NCI-H2029 (cell line): ENCODE results near the gene FHIT.

Experiments used
- DNase-seq: peaks from one replicate; lab custom pipeline; 2025; lab: John Stamatoyannopoulos, UW

The FHIT gene

GRCh38 chr3:60167186-60167585, 1084.1 kb downstream of the FHIT start:
- no peak for DNase-seq

- no peak for DNase-seq
Observed at GRCh38 chr3:60160822-60161748, 1090.2 kb downstream of the FHIT start.

- no peak for DNase-seq
Observed at GRCh38 chr3:60160111-60160821, 1091.0 kb downstream of the FHIT start.

GRCh38 chr3:60158035-60158434, 1093.2 kb downstream of the FHIT start:
- DNase-seq = no peak

GRCh38 chr3:60154011-60154410, 1097.2 kb downstream of the FHIT start:
- no peak for DNase-seq

- DNase-seq = no peak
Observed at GRCh38 chr3:60153221-60153999, 1097.8 kb downstream of the FHIT start.

GRCh38 chr3:60149501-60149900, 1101.8 kb downstream of the FHIT start:
- DNase-seq = no peak

- no peak for DNase-seq
Observed at GRCh38 chr3:60147249-60147950, 1103.9 kb downstream of the FHIT start.

GRCh38 chr3:60146121-60146520, 1105.1 kb downstream of the FHIT start:
- no peak for DNase-seq

- no peak for DNase-seq
Observed at GRCh38 chr3:60144071-60144470, 1107.2 kb downstream of the FHIT start.

- no peak for DNase-seq
Observed at GRCh38 chr3:60142009-60142408, 1109.2 kb downstream of the FHIT start.

GRCh38 chr3:60140160-60140559, 1111.1 kb downstream of the FHIT start:
- DNase-seq = no peak

GRCh38 chr3:60136601-60137000, 1114.7 kb downstream of the FHIT start:
- no peak for DNase-seq

- no peak for DNase-seq
Observed at GRCh38 chr3:60135474-60135873, 1115.8 kb downstream of the FHIT start.

GRCh38 chr3:60133269-60134162, 1117.7 kb downstream of the FHIT start:
- DNase-seq = no peak

- no peak for DNase-seq
Observed at GRCh38 chr3:60131618-60132017, 1119.6 kb downstream of the FHIT start.

GRCh38 chr3:60126511-60127304, 1124.5 kb downstream of the FHIT start:
- no peak for DNase-seq

GRCh38 chr3:60125686-60126085, 1125.6 kb downstream of the FHIT start:
- no peak for DNase-seq

GRCh38 chr3:60120245-60120644, 1131.0 kb downstream of the FHIT start:
- DNase-seq = no peak

GRCh38 chr3:60114191-60114590, 1137.1 kb downstream of the FHIT start:
- no peak for DNase-seq
